ENCODE results near the gene DPYD.

Gene DPYD

GRCh38 chr1:97920832-97921571 lies at the start of gene DPYD:
DPYD (minus strand) TSS chr1:97921034; CDS start chr1:97920922, 112 bp downstream.
- DNase-seq (ENCODE audit: low read depth in 2 of 2) = peak; percentile 69 to 71

- DNase-seq (ENCODE audit: low read depth in 2 of 2) = no peak
Measured at GRCh38 chr1:97960470-97960869, 39.6 kb upstream of the DPYD start.

- DNase-seq (ENCODE audit: low read depth in 2 of 2) = peak; percentile 37 to 42
Measured at GRCh38 chr1:97947695-97948094, 26.9 kb upstream of the DPYD start.

GRCh38 chr1:97943354-97943753 lies 22.5 kb upstream of the DPYD start:
- DNase-seq (ENCODE audit: low read depth in 2 of 2) = peak; percentile 79 to 81

- DNase-seq (ENCODE audit: low read depth in 2 of 2) = no peak
Measured at GRCh38 chr1:97942161-97943123, 21.6 kb upstream of the DPYD start.

GRCh38 chr1:97938285-97938642 lies 17.4 kb upstream of the DPYD start:
- DNase-seq (ENCODE audit: low read depth in 2 of 2) = no peak

- no peak for DNase-seq (ENCODE audit: low read depth in 2 of 2)
Measured at GRCh38 chr1:97936976-97937375, 16.1 kb upstream of the DPYD start.

GRCh38 chr1:97934491-97934890 lies 13.7 kb upstream of the DPYD start:
- no peak for DNase-seq (ENCODE audit: low read depth in 2 of 2)

GRCh38 chr1:97929874-97930851 lies 9.3 kb upstream of the DPYD start:
- no peak for DNase-seq (ENCODE audit: low read depth in 2 of 2)

GRCh38 chr1:97926017-97926708 lies 5.3 kb upstream of the DPYD start:
- no peak for DNase-seq (ENCODE audit: low read depth in 2 of 2)

- no peak for DNase-seq (ENCODE audit: low read depth in 2 of 2)
Measured at GRCh38 chr1:97925151-97925550, 4.3 kb upstream of the DPYD start.

GRCh38 chr1:97923811-97924210 lies 3.0 kb upstream of the DPYD start:
- no peak for DNase-seq (ENCODE audit: low read depth in 2 of 2)

GRCh38 chr1:97920276-97920831 lies 480 bp downstream of the DPYD start:
- no peak for DNase-seq (ENCODE audit: low read depth in 2 of 2)

GRCh38 chr1:97919585-97920261 lies 1.1 kb downstream of the DPYD start:
- no peak for DNase-seq (ENCODE audit: low read depth in 2 of 2)

- DNase-seq (ENCODE audit: low read depth in 2 of 2) = no peak
Measured at GRCh38 chr1:97918961-97919360, 1.9 kb downstream of the DPYD start.

GRCh38 chr1:97913506-97914139 lies 7.2 kb downstream of the DPYD start:
- DNase-seq (ENCODE audit: low read depth in 2 of 2) = no peak

- no peak for DNase-seq (ENCODE audit: low read depth in 2 of 2)
Measured at GRCh38 chr1:97911266-97912215, 9.3 kb downstream of the DPYD start.

- DNase-seq (ENCODE audit: low read depth in 2 of 2) = no peak
Measured at GRCh38 chr1:97909266-97909665, 11.6 kb downstream of the DPYD start.

Data from fibroblast of skin of left biceps (primary cell).